Measurements from ENCODE around the gene AKNA.
"Not testable (repeated sequence)": the region's sequence is repeated elsewhere in the genome, so short reads cannot be mapped to it uniquely, and the experiment has no call there.

The AKNA gene

GRCh38 chr9:114343471-114344187 lies 44.2 kb downstream of the AKNA start:
- in situ Hi-C loops (cut with MboI; ENCODE audit: low sequenced_read_pairs): no loop called here

- in situ Hi-C loops (cut with MboI; ENCODE audit: low sequenced_read_pairs): no loop called here
Observed at GRCh38 chr9:114342755-114343440, 44.9 kb downstream of the AKNA start.

DNA sequence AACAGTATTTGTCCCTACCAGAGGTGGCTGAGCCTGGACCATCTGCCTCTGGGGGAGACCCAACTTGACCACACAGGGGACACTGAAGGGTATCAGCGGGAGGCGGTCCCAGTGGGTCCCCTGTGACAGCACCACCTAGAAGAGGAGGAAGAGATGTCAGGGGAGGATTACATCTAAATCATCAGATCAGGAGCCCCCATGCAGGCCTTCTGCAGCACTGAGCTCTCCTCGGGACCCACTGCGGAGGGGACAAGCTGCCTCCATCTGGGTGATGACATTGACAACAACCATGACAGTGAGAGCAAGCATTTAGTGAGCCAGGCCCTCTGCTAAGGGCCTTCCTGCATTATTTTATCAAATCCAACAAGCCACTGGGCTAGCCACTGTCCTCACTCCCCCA lies 45.8 kb downstream of the AKNA start:
- in situ Hi-C loops (cut with MboI; ENCODE audit: low sequenced_read_pairs): no loop called here

GRCh38 chr9:114341152-114341830 lies 46.5 kb downstream of the AKNA start:
- in situ Hi-C loops (cut with MboI; ENCODE audit: low sequenced_read_pairs): no loop called here

GRCh38 chr9:114339130-114339908 lies 48.5 kb downstream of the AKNA start:
- in situ Hi-C loops (cut with MboI; ENCODE audit: low sequenced_read_pairs): no loop called here

DNA sequence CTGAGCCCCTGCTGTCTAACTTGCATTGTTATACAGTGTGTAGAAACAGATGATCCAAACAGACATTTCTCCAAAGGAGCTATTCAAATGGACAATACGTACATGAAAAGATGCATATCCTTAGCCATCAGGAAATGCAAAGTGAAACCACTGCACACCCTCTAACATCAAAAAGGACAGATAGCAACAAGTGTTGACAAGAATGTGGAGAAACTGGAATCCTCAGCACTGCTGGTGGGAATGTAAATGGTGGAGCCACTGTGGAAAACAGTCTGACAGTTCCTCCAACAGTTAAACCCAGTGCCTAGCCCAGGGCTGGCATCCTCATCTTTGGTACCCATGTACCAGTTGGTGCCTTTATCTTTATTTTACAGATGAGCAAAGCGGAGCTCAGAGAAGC lies 49.6 kb downstream of the AKNA start:
- in situ Hi-C loops (cut with MboI; ENCODE audit: low sequenced_read_pairs): no loop called here

DNA sequence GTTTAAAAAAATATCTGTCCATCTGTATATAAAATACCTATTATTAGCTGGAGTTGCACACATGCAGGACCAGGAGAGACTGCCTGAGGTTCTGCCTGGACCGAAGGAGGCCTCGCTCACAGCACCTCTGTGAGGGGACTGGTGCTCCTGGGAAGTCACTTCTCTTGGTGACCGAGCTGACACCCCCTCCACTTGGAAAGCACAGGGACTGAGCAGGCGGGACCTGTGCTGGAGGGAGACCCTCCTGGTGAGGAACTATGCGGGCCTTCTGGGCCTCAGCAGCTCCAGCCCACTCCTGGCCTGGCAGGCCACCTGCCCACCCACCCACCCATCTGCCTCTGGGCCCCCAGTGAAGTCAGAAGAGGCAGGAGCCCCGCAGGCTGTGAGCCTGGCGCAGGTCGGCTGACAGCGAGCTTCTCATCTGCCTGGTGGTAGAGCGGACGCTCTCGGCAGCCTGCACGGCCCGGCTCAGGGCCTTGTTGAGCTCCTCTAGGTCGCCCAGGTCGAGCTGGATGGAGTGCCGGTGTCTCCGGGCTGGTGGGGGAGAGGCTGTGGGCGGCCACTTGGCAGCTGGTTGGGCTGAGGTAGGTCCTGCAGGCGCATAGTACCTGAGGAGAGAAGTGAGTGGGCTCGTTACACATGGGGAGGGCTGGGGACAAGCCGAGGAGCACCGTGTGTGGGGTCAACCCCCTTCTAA lies 50.9 kb downstream of the AKNA start:
- in situ Hi-C loops (cut with MboI; ENCODE audit: low sequenced_read_pairs): no loop called here

DNA sequence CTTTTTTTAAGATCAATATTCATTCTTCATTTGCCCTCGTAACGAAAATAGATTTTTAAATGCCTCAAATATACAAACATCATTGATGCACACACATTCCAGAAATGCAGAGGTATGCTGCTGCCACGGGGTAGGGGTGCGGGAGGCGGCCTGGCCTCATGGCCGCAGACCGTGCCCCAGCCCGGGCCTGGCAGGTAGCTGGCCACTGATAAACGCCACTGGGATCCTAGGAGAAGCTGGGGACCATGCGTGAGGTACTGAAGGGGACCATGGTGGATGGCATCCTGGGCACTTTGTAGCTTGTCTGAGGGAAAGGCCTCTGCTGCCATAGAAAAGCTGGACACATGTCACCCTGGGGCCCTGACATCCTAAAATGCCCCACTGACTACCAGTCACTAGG lies 51.6 kb downstream of the AKNA start:
- in situ Hi-C loops (cut with MboI; ENCODE audit: low sequenced_read_pairs): no loop called here

GRCh38 chr9:114335745-114336144 lies 52.0 kb downstream of the AKNA start:
- in situ Hi-C loops (cut with MboI; ENCODE audit: low sequenced_read_pairs): no loop called here

DNA sequence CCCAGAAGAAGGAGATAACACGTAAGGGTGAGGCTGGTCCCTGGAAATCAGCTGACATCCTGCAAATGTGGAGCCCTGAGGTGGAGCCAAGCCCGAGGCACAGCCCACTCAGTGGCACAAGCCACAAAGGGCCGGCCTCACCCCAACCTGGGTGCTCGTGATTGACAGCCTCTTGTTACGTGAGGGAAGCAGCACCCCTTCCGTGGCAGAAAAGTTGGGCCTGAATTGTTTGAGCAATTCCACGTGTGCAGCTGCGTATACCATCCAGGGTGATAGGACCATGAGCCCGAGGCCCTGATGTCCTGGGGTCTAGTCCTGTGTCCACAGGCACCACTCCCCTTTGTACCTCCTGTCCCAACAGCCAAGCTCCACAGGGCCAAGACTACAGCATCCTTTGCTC lies 53.3 kb downstream of the AKNA start:
- in situ Hi-C loops (cut with MboI; ENCODE audit: low sequenced_read_pairs): no loop called here

DNA sequence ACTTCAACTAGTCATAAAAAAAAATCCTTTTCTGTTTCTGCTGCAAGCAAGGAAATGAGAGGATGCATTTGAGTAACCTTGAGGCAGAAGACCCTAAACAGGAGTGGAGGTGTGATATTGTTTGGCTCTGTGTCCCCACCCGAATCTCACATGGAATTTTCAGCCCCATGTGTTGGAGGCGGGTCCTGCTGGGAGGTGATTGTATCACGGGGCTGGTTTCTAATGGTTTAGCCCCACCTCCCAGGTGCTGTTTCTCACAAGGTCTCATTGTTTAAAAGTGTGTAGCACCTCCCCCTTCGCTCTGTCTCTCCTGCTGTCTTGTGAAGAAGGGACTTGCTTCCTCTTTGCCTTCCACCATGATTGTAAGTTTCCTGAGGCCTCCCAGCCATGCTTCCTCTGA lies 54.1 kb downstream of the AKNA start:
- in situ Hi-C loops (cut with MboI; ENCODE audit: low sequenced_read_pairs): not testable (repeated sequence)

GRCh38 chr9:114332474-114333040 lies 55.2 kb downstream of the AKNA start:
- in situ Hi-C loops (cut with MboI; ENCODE audit: low sequenced_read_pairs): not testable (repeated sequence)

DNA sequence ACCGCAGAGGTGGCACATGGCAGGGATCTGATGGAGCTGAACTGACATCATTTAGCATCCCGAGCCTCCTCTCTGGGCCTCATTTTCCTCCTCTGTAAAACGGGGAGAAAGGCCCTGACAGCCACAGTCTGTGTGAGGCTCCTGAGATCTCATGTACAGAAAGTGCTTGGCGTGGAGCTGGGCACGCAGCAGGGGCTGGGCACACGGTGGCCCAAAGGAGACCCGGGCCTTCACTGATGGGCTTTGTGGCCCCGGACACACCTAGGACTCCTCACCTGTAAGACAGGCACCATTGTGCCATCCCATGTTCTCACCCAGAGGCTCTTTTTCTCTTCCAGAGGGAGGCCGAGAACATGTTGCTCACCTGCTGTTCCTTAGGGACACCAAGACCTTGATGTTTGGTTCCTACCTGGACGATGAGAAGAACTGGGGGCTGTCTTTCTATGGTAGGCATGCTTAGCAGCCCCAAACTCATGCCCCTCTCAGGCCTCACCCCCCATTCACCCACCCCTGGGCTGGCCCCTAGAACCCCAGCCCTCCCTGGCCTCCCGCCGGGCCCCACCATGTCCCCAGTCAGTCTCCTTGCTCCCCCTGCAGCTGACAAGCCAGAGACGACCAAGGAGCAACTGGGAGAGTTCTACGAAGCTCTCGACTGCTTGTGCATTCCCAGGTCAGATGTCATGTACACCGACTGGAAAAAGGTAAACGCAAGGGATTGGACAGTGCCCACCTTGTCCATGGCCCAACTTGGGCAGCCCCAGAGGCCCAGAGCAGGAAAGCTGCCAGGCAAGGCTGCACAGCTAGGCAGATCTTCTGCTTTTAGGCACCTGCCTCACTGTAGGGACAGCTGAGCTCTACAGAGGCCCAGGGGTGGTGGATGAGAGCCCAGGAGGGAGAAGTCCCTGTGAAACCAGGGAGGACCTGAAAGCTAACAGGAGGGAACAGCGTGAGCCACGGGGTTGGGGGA lies 56.3 kb downstream of the AKNA start:
- in situ Hi-C loops (cut with MboI; ENCODE audit: low sequenced_read_pairs): not testable (repeated sequence)

DNA sequence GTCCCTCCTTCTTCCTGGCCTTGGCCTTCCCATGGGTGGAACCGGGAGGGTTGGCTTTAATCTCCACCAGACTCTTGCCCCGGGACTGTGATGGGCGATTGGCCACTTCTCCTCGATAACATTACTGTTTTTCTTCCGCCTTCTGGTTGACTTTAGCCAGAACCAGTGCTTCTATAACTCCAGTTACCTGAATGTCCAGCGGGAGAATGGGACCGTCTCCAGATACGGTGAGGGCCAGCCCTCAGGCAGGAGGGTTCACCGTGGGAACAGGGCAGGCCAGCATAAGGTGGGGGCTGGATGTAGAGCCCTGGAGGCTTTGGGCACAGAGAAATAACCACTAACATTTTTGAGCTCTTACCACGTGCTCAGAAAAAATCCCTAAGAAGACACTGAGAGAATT lies 57.1 kb downstream of the AKNA start:
- in situ Hi-C loops (cut with MboI; ENCODE audit: low sequenced_read_pairs): no loop called here

DNA sequence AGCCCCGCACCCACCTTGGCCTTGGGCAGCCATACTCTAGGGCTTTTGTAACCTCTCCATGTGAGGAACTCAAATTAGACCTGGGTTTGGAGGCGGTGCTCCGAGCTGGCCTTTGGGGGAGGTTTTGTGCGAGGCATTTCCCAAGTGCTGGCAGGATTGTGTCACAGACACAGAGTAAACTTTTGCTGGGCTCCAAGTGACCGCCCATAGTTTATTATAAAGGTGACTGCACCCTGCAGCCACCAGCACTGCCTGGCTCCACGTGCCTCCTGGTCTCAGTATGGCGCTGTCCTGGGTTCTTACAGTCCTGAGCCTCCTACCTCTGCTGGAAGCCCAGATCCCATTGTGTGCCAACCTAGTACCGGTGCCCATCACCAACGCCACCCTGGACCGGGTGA lies 58.2 kb downstream of the AKNA start, which contains the start of gene ORM2:
ORM2 (plus strand) TSS at position 245 of the 398 bp plus-strand sequence; CDS start at position 281, 36 bp downstream.
- in situ Hi-C loops (cut with MboI; ENCODE audit: low sequenced_read_pairs): not testable (repeated sequence)

GRCh38 chr9:114328937-114329624 lies 58.7 kb downstream of the AKNA start:
- in situ Hi-C loops (cut with MboI; ENCODE audit: low sequenced_read_pairs): not testable (repeated sequence)

DNA sequence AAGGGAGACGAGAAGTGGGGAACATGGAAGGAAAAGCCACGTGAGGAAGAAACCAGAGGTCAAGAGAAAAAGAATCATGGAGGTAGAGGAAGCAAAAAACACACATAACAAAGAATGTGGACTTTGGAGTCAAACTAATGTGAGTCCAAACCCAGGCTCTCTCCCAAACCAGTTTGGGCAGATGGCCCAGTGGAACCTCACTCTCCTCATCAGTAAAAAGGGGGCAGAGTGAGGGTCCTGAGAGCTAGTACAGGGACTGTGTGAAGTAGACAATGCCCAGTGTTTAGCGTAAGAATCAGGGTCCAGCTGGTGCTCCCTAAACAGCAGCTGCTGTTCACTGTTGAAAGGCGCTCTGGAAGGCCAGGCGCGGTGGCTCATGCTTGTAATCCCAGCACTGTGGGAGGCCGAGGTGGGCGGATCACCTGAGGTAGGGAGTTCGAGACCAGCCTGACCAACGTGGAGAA lies 59.4 kb downstream of the AKNA start:
- in situ Hi-C loops (cut with MboI; ENCODE audit: low sequenced_read_pairs): not testable (repeated sequence)

DNA sequence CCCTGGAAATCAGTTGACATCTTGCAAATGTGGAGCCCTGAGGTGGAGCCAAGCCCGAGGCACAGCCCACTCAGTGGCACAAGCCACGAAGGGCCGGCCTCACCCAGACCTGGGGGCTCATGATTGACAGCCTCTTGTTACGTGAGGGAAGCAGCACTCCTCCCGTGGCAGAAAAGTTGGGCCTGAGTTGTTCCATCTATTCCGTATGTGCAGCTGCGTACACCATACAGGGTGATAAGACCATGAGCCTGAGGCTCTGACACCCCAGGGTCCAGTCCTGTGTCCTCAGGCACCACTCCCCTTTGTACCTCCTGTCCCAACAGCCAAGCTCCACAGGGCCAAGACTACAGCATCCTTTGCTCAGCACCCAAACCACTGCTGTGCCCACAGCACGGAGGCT lies 60.0 kb downstream of the AKNA start:
- in situ Hi-C loops (cut with MboI; ENCODE audit: low sequenced_read_pairs): no loop called here

Measured in HL-60/S4 (cell line).